ENCODE data around the gene SMARCA2.

GRCh38 chr9:2196757-2197156 is 181.6 kb downstream of the SMARCA2 start:
- TF ChIP-seq EZH2 (IDR thresholded peaks at IDR 0.05) (no peak), POLR2AphosphoS5 (IDR thresholded peaks at IDR 0.05; ENCODE audit: borderline replicate concordance, low read depth, low read length) (no peak)
